HL-60 (cell line): ENCODE results near the gene SACM1L.

Source experiments
- GABPA ChIP-seq: IDR thresholded peaks from 2 replicates; pipeline ENCODE4 v1.6.1; 2012; ENCODE audit warnings: low read depth
- POLR2AphosphoS5 ChIP-seq: IDR thresholded peaks from 2 replicates; pipeline ENCODE4 v1.6.1; 2012; ENCODE audit warnings: low read depth
- SPI1 ChIP-seq: IDR thresholded peaks from 2 replicates; pipeline ENCODE4 v1.6.1; 2012; ENCODE audit warnings: low read depth, mild to moderate bottlenecking, borderline replicate concordance
- TF ChIP-seq, protein P1 (sequence below): IDR thresholded peaks from one replicate; pipeline ENCODE4 v1.5.1; 2011; ENCODE audit warnings: low read length, control low read depth, inconsistent platforms; ENCODE audit not compliant: insufficient read depth
- TF ChIP-seq, protein P2 (sequence below): IDR thresholded peaks from 2 replicates; pipeline ENCODE4 v1.6.1; 2012; ENCODE audit warnings: low read depth; ENCODE audit not compliant: insufficient replicate concordance

DNA sequence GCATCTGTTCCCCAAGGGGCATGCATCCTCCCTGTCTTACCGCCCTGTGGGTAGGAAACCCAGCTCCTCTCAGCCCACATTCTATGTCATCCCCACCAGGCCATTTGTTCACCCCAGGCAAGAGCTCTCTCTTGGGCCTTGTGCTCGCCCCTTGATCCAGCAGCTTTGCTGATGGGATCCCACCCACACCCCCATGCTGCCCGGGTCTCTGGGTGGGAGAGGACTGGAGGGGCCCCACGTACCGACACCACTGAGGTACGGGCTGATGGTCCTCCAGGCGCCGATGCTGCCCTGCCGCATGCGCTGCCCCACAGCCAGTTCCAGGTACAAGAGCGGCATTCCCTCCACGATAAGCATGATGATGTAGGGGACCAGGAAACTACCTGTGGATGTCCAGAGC lies 92.6 kb downstream of the SACM1L start:
- no peak for TF ChIP-seq SPI1
- TF ChIP-seq, protein P1, sequence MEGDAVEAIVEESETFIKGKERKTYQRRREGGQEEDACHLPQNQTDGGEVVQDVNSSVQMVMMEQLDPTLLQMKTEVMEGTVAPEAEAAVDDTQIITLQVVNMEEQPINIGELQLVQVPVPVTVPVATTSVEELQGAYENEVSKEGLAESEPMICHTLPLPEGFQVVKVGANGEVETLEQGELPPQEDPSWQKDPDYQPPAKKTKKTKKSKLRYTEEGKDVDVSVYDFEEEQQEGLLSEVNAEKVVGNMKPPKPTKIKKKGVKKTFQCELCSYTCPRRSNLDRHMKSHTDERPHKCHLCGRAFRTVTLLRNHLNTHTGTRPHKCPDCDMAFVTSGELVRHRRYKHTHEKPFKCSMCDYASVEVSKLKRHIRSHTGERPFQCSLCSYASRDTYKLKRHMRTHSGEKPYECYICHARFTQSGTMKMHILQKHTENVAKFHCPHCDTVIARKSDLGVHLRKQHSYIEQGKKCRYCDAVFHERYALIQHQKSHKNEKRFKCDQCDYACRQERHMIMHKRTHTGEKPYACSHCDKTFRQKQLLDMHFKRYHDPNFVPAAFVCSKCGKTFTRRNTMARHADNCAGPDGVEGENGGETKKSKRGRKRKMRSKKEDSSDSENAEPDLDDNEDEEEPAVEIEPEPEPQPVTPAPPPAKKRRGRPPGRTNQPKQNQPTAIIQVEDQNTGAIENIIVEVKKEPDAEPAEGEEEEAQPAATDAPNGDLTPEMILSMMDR = no peak
- TF ChIP-seq, protein P2, sequence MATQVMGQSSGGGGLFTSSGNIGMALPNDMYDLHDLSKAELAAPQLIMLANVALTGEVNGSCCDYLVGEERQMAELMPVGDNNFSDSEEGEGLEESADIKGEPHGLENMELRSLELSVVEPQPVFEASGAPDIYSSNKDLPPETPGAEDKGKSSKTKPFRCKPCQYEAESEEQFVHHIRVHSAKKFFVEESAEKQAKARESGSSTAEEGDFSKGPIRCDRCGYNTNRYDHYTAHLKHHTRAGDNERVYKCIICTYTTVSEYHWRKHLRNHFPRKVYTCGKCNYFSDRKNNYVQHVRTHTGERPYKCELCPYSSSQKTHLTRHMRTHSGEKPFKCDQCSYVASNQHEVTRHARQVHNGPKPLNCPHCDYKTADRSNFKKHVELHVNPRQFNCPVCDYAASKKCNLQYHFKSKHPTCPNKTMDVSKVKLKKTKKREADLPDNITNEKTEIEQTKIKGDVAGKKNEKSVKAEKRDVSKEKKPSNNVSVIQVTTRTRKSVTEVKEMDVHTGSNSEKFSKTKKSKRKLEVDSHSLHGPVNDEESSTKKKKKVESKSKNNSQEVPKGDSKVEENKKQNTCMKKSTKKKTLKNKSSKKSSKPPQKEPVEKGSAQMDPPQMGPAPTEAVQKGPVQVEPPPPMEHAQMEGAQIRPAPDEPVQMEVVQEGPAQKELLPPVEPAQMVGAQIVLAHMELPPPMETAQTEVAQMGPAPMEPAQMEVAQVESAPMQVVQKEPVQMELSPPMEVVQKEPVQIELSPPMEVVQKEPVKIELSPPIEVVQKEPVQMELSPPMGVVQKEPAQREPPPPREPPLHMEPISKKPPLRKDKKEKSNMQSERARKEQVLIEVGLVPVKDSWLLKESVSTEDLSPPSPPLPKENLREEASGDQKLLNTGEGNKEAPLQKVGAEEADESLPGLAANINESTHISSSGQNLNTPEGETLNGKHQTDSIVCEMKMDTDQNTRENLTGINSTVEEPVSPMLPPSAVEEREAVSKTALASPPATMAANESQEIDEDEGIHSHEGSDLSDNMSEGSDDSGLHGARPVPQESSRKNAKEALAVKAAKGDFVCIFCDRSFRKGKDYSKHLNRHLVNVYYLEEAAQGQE = no peak
- no peak for TF ChIP-seq POLR2AphosphoS5
- TF ChIP-seq GABPA = no peak
